Fibroblast of lung (primary cell): Measurements from ENCODE around the gene FAM222A. TPM values are rescaled to one million over a fixed set of nuclear protein-coding genes. Genes with fewer than 3 reads are reported as not detected.

Experiments used
- DNase-seq, 2 donors: peaks; one replicate each; pipeline versions ENCODE4 v3.0.0 to v3.0.0-alpha.2; 2010; ENCODE audit warnings: low read depth in 2 of 2
- H2AFZ ChIP-seq: 2 replicates; pipeline ENCODE4 v1.5.1; 2012; ENCODE audit warnings: low read length, control low read depth, inconsistent platforms
- H3K27ac ChIP-seq: 2 replicates; pipeline ENCODE4 v1.5.1; 2011; ENCODE audit warnings: low read length, control low read depth; ENCODE audit not compliant: insufficient read depth
- H3K27me3 ChIP-seq: 2 replicates; pipeline ENCODE4 v1.5.1; 2011; ENCODE audit warnings: mild to moderate bottlenecking, low read length; ENCODE audit not compliant: control insufficient read depth, insufficient read depth
- H3K36me3 ChIP-seq: 2 replicates; pipeline ENCODE4 v1.5.1; 2011; ENCODE audit warnings: low read length; ENCODE audit not compliant: control insufficient read depth, insufficient read depth
- H3K4me1 ChIP-seq: 2 replicates; pipeline ENCODE4 v1.5.1; 2011; ENCODE audit warnings: low read length; ENCODE audit not compliant: control insufficient read depth, insufficient read depth; ENCODE audit errors: extremely low read depth
- H3K4me2 ChIP-seq: 2 replicates; pipeline ENCODE4 v1.5.1; 2011; ENCODE audit warnings: low read length, control low read depth; ENCODE audit not compliant: insufficient read depth; ENCODE audit errors: extremely low read depth
- H3K4me3 ChIP-seq, 4 experiments: fragments of 200-600 bp in 1 of 4; sonication (generic) in 1 of 4; replicated peaks in 1 of 4; 2 replicates each; pipeline ENCODE4 v1.5.1; 2011 to 2016; ENCODE audit warnings: low read length in 4 of 4, low read depth in 3 of 4, mild to moderate bottlenecking in 3 of 4, control low read depth in 2 of 4, inconsistent platforms in 1 of 4, mixed read lengths in 1 of 4; ENCODE audit not compliant: insufficient read depth in 1 of 4; ENCODE audit errors: control extremely low read depth in 1 of 4
- H3K79me2 ChIP-seq: 2 replicates; pipeline ENCODE4 v1.5.1; 2012; ENCODE audit warnings: mild to moderate bottlenecking, low read length, inconsistent platforms; ENCODE audit not compliant: control insufficient read depth, insufficient read depth
- H3K9ac ChIP-seq: 2 replicates; pipeline ENCODE4 v1.5.1; 2011; ENCODE audit warnings: mild to moderate bottlenecking, low read length, control low read depth; ENCODE audit not compliant: insufficient read depth
- H3K9me3 ChIP-seq: 2 replicates; pipeline ENCODE4 v1.5.1; 2012; ENCODE audit warnings: low read depth, low read length; ENCODE audit not compliant: control insufficient read depth, insufficient read depth
- H4K20me1 ChIP-seq: 2 replicates; pipeline ENCODE4 v1.5.1; 2011; ENCODE audit warnings: low read length; ENCODE audit not compliant: control insufficient read depth, insufficient read depth; ENCODE audit errors: extremely low read depth
- CTCF ChIP-seq, 2 donors: IDR thresholded peaks in 1 of 2; conservative IDR thresholded peaks in 1 of 2; 1 replicate in 1 of 2; 2 replicates in 1 of 2; pipeline ENCODE4 v1.5.1; 2011 to 2012; ENCODE audit warnings: low read length in 2 of 2, control low read depth in 1 of 2, inconsistent platforms in 1 of 2, low read depth in 1 of 2, mild to moderate bottlenecking in 1 of 2
- EZH2 ChIP-seq: IDR thresholded peaks from 2 replicates; pipeline ENCODE4 v1.5.1; 2012; ENCODE audit warnings: low read length, control low read depth, mild to moderate bottlenecking; ENCODE audit errors: missing control alignments
- polyA plus RNA-seq, 2 donors: library from polyadenylated mRNA; depleted of rRNA in 1 of 2; stranded (reverse) in 1 of 2; unstranded in 1 of 2; fragments of >200 nt; gene quantifications; 2 replicates each; pipeline ENCODE4 v1.2.1, GENCODE V29; 2011 to 2012; ENCODE audit warnings: missing spikeins in 1 of 2
- total RNA-seq: library from RNA; depleted of rRNA; stranded (reverse); fragments of >200 nt; gene quantifications from 2 replicates; pipeline ENCODE4 v1.2.1, GENCODE V29; 2014

Gene FAM222A
- total and polyA plus RNA-seq, 2 donors (not counting 1 experiment from before 2014, with no cell fraction given), result 0.05 TPM; not detected in 1

- Histone ChIP-seq H2AFZ (no peak overlapping the region), H3K27me3 (no peaks in the 10 kb centered on the region), H3K79me2 (no peaks in the 10 kb centered on the region), H3K9me3 (no peaks in the 10 kb centered on the region), H3K27ac (no peak overlapping the region), H3K4me1 (no peaks in the 10 kb centered on the region), H3K36me3 (no peaks in the 10 kb centered on the region), H4K20me1 (no peaks in the 10 kb centered on the region), H3K4me2 (no peak overlapping the region), H3K9ac (no peak overlapping the region), H3K4me3 (no peak overlapping the region)
- DNase-seq, result no peak
- TF ChIP-seq CTCF (conservative IDR thresholded peaks at IDR 0.05 in 1 of 2, IDR thresholded peaks at IDR 0.05 in 1 of 2; ENCODE audit: low read depth in 1 of 2, low read length in 2 of 2), result no peak
- no peak for TF ChIP-seq EZH2
Observed at GRCh38 chr12:109767991-109768900, 54.6 kb downstream of the FAM222A start.

GRCh38 chr12:109768901-109769670 lies 55.5 kb downstream of the FAM222A start:
- Histone ChIP-seq H3K4me1 (no peaks in the 10 kb centered on the region), H3K4me2 (no peak overlapping the region), H3K4me3 (no peak overlapping the region), H3K9ac (no peak overlapping the region), H3K9me3 (no peaks in the 10 kb centered on the region), H3K27ac (no peak overlapping the region), H3K27me3 (no peaks in the 10 kb centered on the region), H3K36me3 (no peaks in the 10 kb centered on the region), H2AFZ (no peak overlapping the region), H4K20me1 (no peaks in the 10 kb centered on the region), H3K79me2 (no peaks in the 10 kb centered on the region)
- no peak for TF ChIP-seq EZH2
- no peak for TF ChIP-seq CTCF (conservative IDR thresholded peaks at IDR 0.05 in 1 of 2, IDR thresholded peaks at IDR 0.05 in 1 of 2; ENCODE audit: low read depth in 1 of 2, low read length in 2 of 2)
- DNase-seq, result no peak
